HG03520 (cell line): ENCODE data around the gene PSPH.
A peak's percentile ranks its signal among the peaks of the same experiment; 100 is the strongest.
"Not testable (repeated sequence)": the region's sequence is repeated elsewhere in the genome, so short reads cannot be mapped to it uniquely, and the experiment has no call there.

ENCODE experiments used
- ATAC-seq: cut with Tn5 transposase; IDR thresholded peaks from one replicate; pipeline ENCODE4 v1.9.1; 2021; ENCODE audit warnings: mild to moderate bottlenecking, moderate library complexity; ENCODE audit not compliant: unreplicated experiment

PSPH gene

GRCh38 chr7:56063500-56063881 lies 12.2 kb upstream of the PSPH start:
- ATAC-seq: no peak

- no peak for ATAC-seq
Observed at GRCh38 chr7:56062382-56062781, 11.1 kb upstream of the PSPH start.

GRCh38 chr7:56053993-56054392 lies 2.7 kb upstream of the PSPH start:
- no peak for ATAC-seq

- ATAC-seq: no peak
Observed at GRCh38 chr7:56053379-56053778, 2.1 kb upstream of the PSPH start.

GRCh38 chr7:56051053-56051338 lies 248 bp downstream of the PSPH start:
- ATAC-seq: no peak

GRCh38 chr7:56048763-56049162 lies 2.5 kb downstream of the PSPH start:
- ATAC-seq: not testable (repeated sequence)

GRCh38 chr7:56048245-56048644 lies 3.0 kb downstream of the PSPH start:
- ATAC-seq: no peak

GRCh38 chr7:56047446-56048116 lies 3.7 kb downstream of the PSPH start:
- ATAC-seq: not testable (repeated sequence)

GRCh38 chr7:56046721-56047445 lies 4.4 kb downstream of the PSPH start:
- ATAC-seq: no peak

- not testable (repeated sequence) for ATAC-seq
Observed at GRCh38 chr7:56045758-56046157, 5.5 kb downstream of the PSPH start.

- ATAC-seq: no peak
Observed at GRCh38 chr7:56040730-56041129, 10.5 kb downstream of the PSPH start.

GRCh38 chr7:56033671-56034432 lies 17.4 kb downstream of the PSPH start:
- peak; percentile 93 for ATAC-seq

GRCh38 chr7:56032578-56032977 lies 18.7 kb downstream of the PSPH start:
- not testable (repeated sequence) for ATAC-seq

- not testable (repeated sequence) for ATAC-seq
Observed at GRCh38 chr7:56031556-56031955, 19.7 kb downstream of the PSPH start.

- ATAC-seq: no peak
Observed at GRCh38 chr7:56030340-56030739, 20.9 kb downstream of the PSPH start.

- ATAC-seq: no peak
Observed at GRCh38 chr7:56028942-56029630, 22.2 kb downstream of the PSPH start.

GRCh38 chr7:56026538-56026937 lies 24.7 kb downstream of the PSPH start:
- ATAC-seq: no peak

GRCh38 chr7:56023500-56023899 lies 27.7 kb downstream of the PSPH start:
- ATAC-seq: no peak

GRCh38 chr7:56019501-56019900 lies 31.7 kb downstream of the PSPH start:
- ATAC-seq: no peak

GRCh38 chr7:56017015-56017414 lies 34.2 kb downstream of the PSPH start:
- not testable (repeated sequence) for ATAC-seq

- no peak for ATAC-seq
Observed at GRCh38 chr7:56009695-56010094, 41.5 kb downstream of the PSPH start.
